Glutamatergic neuron (in vitro differentiated cells): ENCODE data around the gene AKNAD1. TPM values are rescaled to one million over a fixed set of nuclear protein-coding genes. Genes with fewer than 3 reads are reported as not detected.

Experiments used
- DNase-seq: peaks from one replicate; pipeline ENCODE4 v3.0.0; 2022
- H3K27ac Mint-ChIP-seq: one replicate; pipeline ENCODE4 v1.8.0; 2020; ENCODE audit warnings: mild to moderate bottlenecking, mixed read lengths, inconsistent platforms; ENCODE audit not compliant: unreplicated experiment
- H3K27me3 Mint-ChIP-seq: one replicate; pipeline ENCODE4 v1.8.0; 2020; ENCODE audit warnings: mild to moderate bottlenecking, moderate library complexity, mixed read lengths, inconsistent platforms; ENCODE audit not compliant: unreplicated experiment
- H3K36me3 Mint-ChIP-seq: one replicate; pipeline ENCODE4 v1.8.0; 2020; ENCODE audit warnings: mild to moderate bottlenecking, mixed read lengths, inconsistent platforms; ENCODE audit not compliant: unreplicated experiment
- H3K4me1 Mint-ChIP-seq: one replicate; pipeline ENCODE4 v1.8.0; 2020; ENCODE audit warnings: mild to moderate bottlenecking, low read depth, mixed read lengths, inconsistent platforms; ENCODE audit not compliant: unreplicated experiment
- H3K4me3 Mint-ChIP-seq: one replicate; pipeline ENCODE4 v1.8.0; 2020; ENCODE audit warnings: mild to moderate bottlenecking, mixed read lengths, inconsistent platforms; ENCODE audit not compliant: unreplicated experiment
- H3K9me3 Mint-ChIP-seq: one replicate; pipeline ENCODE4 v1.8.0; 2020; ENCODE audit warnings: mild to moderate bottlenecking, moderate library complexity, mixed read lengths, inconsistent platforms; ENCODE audit not compliant: unreplicated experiment
- total RNA-seq: library from RNA; stranded (reverse); fragmentation: NEBNext Ultra II Directional; extraction: Animal tissue kit (Norgen Biotek cat#: 25700); gene quantifications from one replicate; pipeline ENCODE4 v1.2.1, GENCODE V29; 2021; ENCODE audit not compliant: unreplicated experiment
- TF ChIP-seq, protein P1 (sequence below): fragments of 200-600 bp; sonication (generic); IDR thresholded peaks from one replicate; pipeline ENCODE4 v1.5.0; 2021; ENCODE audit not compliant: partially characterized antibody, unreplicated experiment

Gene AKNAD1
- total RNA-seq, 1 donor from 2014 or later = not detected

DNA sequence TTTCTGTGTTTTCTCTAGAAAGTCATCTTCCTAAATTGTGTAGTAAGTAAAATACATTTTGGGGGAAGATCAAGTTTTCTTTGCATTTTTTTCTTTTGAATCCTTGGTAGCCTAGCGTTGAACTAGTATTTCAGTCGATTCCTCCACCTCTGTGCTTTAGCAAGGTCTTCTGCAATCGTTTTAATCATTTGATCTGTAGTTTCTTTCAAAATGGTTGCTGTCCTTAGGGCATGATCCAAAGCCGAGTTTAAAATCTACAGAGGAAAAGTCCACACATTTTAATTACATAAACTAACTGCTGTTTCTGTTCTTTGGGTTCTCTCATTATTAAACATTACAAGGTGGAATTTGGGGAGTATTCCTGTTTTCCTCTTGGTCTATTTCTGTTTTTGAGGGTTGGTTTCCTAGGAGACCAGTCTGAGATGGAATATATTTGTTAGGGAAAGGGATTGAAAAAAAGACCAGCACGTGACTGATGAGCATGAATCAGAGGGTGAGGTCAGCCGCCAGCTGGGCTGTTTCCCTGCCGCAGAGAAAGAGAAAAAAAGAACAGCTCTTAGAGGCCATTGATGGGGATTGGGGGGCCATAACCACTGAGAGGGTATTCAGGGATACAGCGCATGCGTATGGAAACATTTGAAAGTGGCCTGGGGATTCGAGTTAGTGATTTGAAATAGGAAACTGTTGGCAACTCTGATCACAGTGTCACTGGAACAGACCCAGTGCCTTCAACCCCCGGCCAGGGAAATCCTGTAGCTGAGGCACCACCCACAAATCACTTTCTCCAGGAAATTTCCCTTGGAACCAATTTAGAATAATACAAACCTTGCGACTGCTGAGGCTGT, 40.6 kb downstream of the AKNAD1 start:
- no peaks in the 10 kb centered on the region for H3K27me3 Mint-ChIP-seq
- TF ChIP-seq, protein P1, sequence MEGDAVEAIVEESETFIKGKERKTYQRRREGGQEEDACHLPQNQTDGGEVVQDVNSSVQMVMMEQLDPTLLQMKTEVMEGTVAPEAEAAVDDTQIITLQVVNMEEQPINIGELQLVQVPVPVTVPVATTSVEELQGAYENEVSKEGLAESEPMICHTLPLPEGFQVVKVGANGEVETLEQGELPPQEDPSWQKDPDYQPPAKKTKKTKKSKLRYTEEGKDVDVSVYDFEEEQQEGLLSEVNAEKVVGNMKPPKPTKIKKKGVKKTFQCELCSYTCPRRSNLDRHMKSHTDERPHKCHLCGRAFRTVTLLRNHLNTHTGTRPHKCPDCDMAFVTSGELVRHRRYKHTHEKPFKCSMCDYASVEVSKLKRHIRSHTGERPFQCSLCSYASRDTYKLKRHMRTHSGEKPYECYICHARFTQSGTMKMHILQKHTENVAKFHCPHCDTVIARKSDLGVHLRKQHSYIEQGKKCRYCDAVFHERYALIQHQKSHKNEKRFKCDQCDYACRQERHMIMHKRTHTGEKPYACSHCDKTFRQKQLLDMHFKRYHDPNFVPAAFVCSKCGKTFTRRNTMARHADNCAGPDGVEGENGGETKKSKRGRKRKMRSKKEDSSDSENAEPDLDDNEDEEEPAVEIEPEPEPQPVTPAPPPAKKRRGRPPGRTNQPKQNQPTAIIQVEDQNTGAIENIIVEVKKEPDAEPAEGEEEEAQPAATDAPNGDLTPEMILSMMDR = no peak
- peak overlapping the region; percentile 94 for H3K27ac Mint-ChIP-seq
- H3K9me3 Mint-ChIP-seq = peaks cover 3% of the 10 kb centered on the region
- no peaks in the 10 kb centered on the region for H3K36me3 Mint-ChIP-seq
- peaks cover 15% of the 10 kb centered on the region for H3K4me1 Mint-ChIP-seq
- DNase-seq = peak; percentile 65
- peak overlapping the region; percentile 37 for H3K4me3 Mint-ChIP-seq

DNA sequence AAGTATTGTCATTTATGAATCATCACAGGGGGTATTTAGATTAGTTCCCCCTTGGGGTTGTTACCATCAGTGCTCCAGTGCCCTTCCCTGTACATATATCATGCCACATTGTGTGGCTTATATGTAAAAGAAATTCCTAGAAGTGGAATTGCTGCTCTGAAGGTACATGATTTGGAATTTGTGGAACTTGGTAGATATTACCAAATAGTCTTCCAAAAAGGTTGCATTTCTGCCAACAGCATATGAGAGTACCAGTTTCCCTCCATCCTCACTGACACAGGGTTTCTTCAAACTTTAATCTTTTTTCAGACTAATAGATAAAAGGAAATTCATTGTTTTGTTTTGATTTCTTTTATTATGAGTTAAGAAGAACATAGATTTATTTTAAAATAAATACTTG, 41.3 kb downstream of the AKNAD1 start:
- no peaks in the 10 kb centered on the region for H3K27me3 Mint-ChIP-seq
- no peak for DNase-seq
- H3K4me3 Mint-ChIP-seq = no peak overlapping the region
- TF ChIP-seq, protein P1 = no peak
- peaks cover 3% of the 10 kb centered on the region for H3K9me3 Mint-ChIP-seq
- peaks cover 15% of the 10 kb centered on the region for H3K4me1 Mint-ChIP-seq
- H3K36me3 Mint-ChIP-seq = no peaks in the 10 kb centered on the region
- no peak overlapping the region for H3K27ac Mint-ChIP-seq

DNA sequence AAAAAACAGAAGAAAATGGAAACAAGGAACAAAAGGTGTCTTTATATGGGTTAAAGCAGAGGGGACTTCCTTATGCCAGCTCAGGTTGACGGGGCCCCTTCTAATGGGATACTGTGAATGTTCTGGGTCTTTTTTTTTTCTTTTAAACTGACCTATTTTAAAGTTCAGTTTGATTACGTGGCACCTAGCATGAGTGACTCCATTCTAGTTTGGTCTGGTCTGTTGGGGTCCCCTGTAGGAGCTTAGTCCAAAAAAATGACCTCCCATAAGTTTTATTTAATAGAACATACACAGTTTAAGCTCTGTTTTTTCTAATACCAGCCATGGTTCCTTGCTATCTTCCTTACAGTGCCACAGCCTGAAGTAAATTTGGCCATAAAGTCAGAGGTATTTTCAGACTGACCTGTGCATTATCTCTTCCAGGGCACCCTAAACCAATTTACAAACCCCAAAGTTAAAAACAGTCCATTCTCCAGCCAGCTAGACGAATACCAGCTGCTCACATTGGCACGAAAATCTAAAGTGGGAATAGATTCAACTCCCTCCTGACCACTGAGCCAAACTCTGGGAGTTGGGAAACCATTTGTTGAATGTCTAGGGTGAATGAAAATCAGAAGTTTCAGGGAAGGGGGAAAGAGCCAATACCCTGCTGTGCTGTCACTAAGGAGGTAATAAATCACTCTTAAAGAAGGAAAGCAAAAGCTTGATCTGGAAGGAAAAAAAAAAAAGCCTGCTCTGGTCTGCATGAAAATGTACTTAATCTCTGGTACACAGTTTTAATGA, 42.4 kb downstream of the AKNAD1 start:
- no peaks in the 10 kb centered on the region for H3K36me3 Mint-ChIP-seq
- no peak for DNase-seq
- peaks cover 3% of the 10 kb centered on the region for H3K9me3 Mint-ChIP-seq
- TF ChIP-seq, protein P1 = no peak
- peaks cover 15% of the 10 kb centered on the region for H3K4me1 Mint-ChIP-seq
- H3K27ac Mint-ChIP-seq = no peak overlapping the region
- H3K27me3 Mint-ChIP-seq = no peaks in the 10 kb centered on the region
- H3K4me3 Mint-ChIP-seq = no peak overlapping the region

DNA sequence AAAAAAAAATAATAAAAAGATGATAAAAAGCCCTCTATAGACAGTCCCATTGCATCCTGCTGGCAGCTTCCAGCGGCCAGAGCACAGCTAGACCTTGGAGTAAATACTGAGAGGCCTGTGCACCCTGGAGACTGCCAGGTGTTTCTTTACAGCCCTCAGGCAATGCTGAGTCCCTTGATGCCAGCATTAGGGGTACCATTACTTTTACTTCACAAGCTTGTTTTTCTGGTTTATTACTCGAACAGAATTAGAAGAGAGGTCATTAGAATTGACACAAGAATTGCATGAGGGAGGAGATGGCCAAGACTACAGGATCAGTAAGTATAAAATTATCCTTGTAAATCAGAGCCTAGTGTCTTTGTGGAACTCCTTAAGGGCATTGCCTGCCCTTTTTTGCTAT, 43.6 kb downstream of the AKNAD1 start:
- TF ChIP-seq, protein P1 = no peak
- H3K36me3 Mint-ChIP-seq = no peaks in the 10 kb centered on the region

More for the DNA sequence above, 43.6 kb downstream of the AKNAD1 start:
- Mint-ChIP-seq H3K27me3 (no peaks in the 10 kb centered on the region), H3K4me1 (peaks cover 15% of the 10 kb centered on the region), H3K9me3 (peaks cover 3% of the 10 kb centered on the region), H3K4me3 (no peak overlapping the region), H3K27ac (peak overlapping the region; percentile 21)
- DNase-seq = no peak
